HG03439 (cell line): ENCODE results near the gene MT1B.
"Not testable (repeated sequence)": the region's sequence is repeated elsewhere in the genome, so short reads cannot be mapped to it uniquely, and the experiment has no call there.

Experiments
- ATAC-seq: cut with Tn5 transposase; IDR thresholded peaks from one replicate; pipeline ENCODE4 v1.9.1; 2021; ENCODE audit warnings: mild to moderate bottlenecking, moderate library complexity; ENCODE audit not compliant: unreplicated experiment

Gene MT1B

DNA sequence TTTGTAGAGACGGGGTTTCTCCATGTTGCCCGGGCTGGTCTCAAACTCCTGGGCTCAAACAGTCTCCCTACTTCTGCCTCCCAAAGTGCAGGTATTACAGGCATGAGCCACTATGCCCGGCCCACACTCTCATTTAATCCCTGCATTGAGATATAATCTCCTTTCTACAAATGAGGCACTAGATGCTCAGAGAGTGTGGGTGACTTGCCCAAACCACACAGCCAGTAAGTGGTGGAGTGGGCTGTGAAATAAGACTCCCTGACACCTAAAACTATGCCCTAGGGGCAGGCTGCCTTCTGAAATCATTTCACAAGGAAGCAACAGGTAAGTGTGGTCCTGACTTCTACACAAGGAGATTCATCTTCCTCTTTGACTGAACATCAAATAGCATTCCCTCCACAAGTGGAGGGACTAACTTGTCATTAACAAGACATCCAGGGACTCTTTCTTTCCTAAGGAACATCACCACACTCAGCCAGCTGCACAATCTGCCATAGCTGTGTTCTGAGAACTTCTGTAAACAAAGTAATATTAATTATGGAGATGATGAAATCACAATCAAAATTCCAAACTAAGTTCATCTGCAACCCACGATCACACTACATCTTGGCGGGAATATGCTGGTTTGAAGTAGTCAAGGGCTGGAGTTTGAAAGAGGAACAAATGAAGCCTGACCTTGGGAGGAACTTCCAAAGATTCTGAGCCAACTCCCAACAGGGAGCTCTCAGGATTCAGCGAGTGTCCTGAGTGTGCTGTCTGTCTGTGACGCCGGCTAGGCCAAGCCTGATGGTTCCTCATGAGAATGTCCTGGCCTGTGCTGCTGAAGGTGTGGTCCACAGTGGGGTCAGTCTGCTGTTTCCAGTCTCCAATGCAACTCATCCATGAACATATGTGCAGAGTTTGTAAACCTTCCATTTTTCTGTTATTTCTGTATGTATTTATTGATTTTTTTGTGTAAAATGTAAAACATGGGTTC lies 13.9 kb downstream of the MT1B start:
- not testable (repeated sequence) for ATAC-seq

GRCh38 chr16:56667581-56668571 lies 16.2 kb downstream of the MT1B start, which contains the start of gene MT1G:
Gene MT1G (minus strand): TSS chr16:56668065. CDS start chr16:56667993, 72 bp downstream.
- no peak for ATAC-seq

DNA sequence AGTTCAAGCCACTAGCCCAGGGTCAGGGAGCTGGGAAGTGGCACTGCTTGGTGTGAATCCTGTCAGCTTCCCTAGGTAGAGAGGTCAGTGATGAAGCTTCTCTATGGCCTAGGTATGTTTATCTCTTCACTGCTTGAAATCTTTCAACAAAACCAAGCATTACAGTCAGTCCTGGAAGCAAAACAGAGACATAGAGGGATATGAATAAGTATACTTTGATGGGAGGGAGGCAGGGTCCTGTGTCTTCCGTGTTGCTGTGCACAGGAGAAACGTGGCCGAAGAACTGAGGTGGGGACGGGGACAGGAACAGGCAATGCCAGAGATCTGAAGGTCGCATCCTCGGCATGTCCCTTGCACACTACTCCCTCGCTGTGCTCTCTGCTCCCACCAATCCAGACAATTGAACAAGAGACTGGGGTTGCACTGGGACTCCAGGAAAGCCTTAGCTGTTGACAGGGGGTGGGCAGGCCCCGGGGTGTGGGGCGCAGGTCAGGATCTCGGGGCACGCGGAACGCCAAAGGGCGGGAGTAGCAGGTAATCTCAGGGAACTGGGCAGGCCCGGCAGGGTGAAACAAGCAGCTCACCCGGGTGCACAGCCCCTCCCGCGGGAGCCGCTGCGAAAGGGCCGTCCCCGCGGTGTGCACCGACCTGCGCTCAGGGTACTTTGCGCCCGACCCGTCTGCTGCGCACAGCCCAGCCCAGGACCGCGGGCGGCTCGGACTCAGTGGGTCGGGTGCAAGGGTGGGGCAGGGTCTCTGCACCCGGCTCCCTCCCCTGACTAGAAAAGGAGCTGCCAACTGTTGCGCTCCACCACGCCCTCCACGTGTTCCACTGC lies 17.5 kb downstream of the MT1B start, which contains the start of gene MT1H:
MT1H (plus strand) TSS at position 810 of the 835 bp plus-strand sequence. CDS start 71 bp downstream, outside the sequence.
- ATAC-seq = no peak

- ATAC-seq = no peak
These were observed 18.3 kb downstream of the MT1B start for GRCh38 chr16:56669840-56670619.

- no peak for ATAC-seq
These were observed 18.9 kb downstream of the MT1B start for GRCh38 chr16:56670620-56670934.

DNA sequence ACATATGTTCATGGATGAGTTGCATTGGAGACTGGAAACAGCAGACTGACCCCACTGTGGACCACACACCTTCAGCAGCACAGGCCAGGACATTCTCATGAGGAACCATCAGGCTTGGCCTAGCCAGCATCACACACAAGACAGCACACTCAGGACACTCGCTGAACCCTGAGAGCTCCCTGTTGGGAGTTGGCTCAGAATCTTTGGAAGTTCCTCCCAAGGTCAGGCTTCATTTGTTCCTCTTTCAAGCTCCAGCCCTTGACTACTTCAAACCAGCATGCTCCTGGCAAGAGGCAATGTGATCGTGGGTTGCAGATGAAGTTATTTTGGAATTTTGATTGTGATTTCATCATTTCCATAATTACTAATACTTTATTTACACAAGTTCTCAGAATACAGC lies 20.0 kb downstream of the MT1B start:
- ATAC-seq = not testable (repeated sequence)

DNA sequence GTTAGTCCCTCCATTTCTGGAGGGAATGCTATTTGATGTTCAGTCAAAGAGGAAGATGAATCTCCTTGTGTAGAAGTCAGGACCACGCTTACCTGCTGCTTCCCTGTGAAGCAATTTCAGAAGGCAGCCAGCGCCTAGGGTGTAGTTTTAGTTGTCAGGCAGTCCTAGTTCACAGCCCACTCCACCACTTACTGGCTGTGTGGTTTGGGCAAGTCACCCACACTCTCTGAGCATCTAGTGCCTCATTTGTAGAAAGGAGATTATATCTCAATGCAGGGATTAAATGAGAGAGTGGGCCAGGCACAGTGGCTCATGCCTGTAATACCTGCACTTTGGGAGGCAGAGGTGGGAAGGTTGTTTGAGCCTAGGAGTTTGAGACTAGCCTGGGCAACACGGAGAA lies 20.5 kb downstream of the MT1B start:
- not testable (repeated sequence) for ATAC-seq

- no peak for ATAC-seq
These were observed 21.3 kb downstream of the MT1B start for GRCh38 chr16:56672761-56673536.

GRCh38 chr16:56673921-56674320 lies 22.2 kb downstream of the MT1B start:
- ATAC-seq = no peak

GRCh38 chr16:56674570-56674969 lies 22.9 kb downstream of the MT1B start:
- not testable (repeated sequence) for ATAC-seq

DNA sequence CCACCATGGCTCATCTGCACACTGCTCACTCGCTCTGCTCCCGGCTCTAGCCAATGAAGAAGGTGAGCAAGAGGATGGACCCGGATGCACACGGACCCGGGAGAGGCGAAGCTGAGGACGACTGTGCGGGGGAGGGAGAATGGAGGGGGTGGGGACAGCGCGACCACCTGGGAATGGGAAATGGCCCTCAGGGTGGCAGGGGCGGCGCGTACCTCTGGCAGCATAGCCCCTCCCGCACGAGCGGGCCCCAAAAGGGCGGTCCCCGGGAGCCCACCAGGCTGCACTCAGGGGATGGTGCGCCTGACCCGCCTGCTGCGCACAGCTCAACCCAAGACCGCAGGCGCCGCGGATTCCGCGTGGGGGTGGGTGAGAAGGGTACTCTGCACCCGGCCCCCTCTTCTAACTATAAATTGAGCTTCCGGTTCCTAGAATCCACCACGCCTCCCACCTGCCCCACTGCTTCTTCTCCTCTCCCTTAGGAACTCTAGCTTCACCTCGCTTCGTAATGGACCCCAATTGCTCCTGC lies 24.1 kb downstream of the MT1B start:
- no peak for ATAC-seq

DNA sequence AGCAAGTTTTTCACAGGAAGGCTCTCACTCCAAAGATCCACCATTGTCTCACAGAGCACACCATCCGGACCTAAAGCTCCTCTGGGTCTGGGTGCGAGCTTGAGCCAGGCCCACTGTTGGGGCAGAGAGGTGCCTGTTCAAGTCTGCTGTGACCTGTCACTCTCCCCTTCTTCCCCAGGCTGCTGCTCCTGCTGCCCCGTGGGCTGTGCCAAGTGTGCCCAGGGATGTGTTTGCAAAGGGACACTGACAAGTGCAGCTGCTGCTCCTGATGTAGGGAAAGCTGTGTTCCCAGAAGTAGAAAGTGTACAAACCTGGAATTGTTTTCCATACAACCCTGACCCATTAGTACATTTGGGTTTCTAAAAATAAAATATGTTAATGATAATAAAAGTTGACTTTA lies 25.8 kb downstream of the MT1B start:
- ATAC-seq = no peak

DNA sequence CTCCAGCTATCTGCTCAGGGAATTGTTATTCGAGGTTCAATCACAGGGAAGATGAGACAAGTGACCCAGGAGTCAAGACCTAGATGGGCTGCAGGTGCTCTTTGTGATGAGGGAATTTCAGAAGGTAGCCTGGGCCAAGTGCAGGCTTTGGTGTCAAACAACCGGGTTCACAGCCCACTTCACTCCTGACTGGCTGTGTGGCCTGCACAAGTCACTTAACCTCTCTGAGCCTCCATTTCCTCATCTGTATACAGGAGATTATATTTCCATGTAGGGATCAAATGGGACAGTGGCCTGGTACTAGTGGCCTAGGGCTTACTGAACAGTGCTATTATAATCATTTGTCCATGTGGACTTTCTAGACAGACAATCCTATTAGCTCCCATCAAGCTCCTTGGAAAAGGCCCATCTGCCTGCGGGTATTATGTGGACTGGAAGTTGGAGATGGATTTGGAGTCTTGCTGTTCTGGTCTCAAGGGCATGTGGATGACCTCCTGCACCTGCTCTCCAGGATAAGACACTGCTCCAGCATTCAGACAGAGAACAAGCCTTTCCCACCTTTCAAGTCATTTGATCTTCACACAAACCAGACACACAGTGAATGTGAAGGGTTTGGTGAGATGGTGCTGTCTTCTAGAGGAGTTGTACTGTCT lies 27.5 kb downstream of the MT1B start:
- no peak for ATAC-seq

DNA sequence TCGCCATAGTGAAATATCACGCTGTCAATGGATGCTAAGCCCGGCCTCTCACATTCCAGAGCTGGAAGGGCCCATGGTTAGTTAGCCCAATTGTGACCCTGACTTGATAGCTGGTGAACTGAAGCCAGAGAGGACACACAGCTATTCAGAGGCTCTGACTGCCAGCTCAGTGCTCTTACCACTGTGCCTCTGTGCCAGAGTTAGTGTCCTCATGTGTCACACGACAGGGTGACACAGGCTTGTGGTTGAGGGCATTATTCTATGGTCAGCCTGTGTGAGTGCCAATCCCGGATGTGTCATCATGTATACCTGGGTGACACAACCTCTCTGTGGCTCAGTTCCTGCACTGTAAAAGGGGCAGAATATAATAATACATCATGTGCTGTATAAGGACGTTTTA lies 28.1 kb downstream of the MT1B start:
- no peak for ATAC-seq

GRCh38 chr16:56681939-56682702 lies 30.4 kb downstream of the MT1B start, which contains the start of gene MT1X:
Gene MT1X (plus strand): TSS chr16:56682470. CDS start chr16:56682541, 71 bp downstream.
- ATAC-seq = peak; percentile 92

DNA sequence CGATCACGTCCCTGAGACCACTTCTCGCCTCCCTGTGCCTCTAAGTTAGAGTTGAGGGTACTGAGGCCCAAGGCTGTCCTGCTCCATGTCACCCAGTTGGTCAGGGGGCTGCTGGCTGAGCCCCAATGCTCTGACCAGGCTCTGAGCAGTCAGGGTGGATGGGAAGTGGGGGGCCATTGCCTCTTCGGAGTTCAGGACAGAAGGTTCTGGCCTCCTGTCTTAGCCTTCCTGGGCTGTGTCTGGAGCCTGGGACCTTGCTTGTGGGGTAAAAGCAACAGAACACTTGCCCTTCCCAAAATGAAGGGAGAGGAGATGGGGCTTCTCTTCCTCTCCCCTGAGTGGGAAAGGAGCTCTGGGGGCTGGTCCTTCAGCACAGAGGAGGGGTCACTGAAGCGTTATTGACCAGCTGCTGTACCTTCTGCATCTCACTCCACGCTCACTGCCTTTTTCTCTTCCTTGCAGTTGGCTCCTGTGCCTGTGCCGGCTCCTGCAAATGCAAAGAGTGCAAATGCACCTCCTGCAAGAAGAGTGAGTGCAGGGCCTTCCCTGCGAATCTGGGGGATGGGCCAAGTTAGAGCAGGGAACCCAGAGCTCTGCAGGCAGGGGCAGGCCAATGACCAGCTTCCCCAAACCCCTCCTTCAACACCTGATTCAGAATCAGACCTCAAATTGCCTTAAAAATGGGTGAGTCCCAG lies 31.2 kb downstream of the MT1B start:
- no peak for ATAC-seq
